GM12891 (cell line): ENCODE measurements around the gene COG6.

ENCODE experiments used
- POLR2A ChIP-seq: IDR thresholded peaks from 2 replicates; pipeline ENCODE4 v1.6.1; 2011; ENCODE audit warnings: low read depth, low read length, control low read depth
- POLR2AphosphoS5 ChIP-seq: IDR thresholded peaks from 2 replicates; pipeline ENCODE4 v1.6.1; 2011; ENCODE audit warnings: low read depth, low read length, control low read depth
- SPI1 ChIP-seq: IDR thresholded peaks from 2 replicates; pipeline ENCODE4 v1.6.1; 2011; ENCODE audit warnings: low read depth, low read length, control low read depth

GRCh38 chr13:39616087-39616694 lies 39.3 kb upstream of the COG6 start:
- TF ChIP-seq SPI1 (no peak), POLR2AphosphoS5 (no peak), POLR2A (no peak)
